Placental epithelial cell (primary cell): Measurements from ENCODE around the gene POGLUT2. TPM values are rescaled to one million over a fixed set of nuclear protein-coding genes. Genes with fewer than 3 reads are reported as not detected.

ENCODE experiments used
- total RNA-seq: library from RNA; depleted of rRNA; stranded (reverse); fragments of >200 nt; gene quantifications from 2 replicates; pipeline ENCODE4 v1.2.3, GENCODE V29; 2012

Gene POGLUT2
- total RNA-seq: 14.5 and 23.0 TPM in 2 replicates

DNA sequence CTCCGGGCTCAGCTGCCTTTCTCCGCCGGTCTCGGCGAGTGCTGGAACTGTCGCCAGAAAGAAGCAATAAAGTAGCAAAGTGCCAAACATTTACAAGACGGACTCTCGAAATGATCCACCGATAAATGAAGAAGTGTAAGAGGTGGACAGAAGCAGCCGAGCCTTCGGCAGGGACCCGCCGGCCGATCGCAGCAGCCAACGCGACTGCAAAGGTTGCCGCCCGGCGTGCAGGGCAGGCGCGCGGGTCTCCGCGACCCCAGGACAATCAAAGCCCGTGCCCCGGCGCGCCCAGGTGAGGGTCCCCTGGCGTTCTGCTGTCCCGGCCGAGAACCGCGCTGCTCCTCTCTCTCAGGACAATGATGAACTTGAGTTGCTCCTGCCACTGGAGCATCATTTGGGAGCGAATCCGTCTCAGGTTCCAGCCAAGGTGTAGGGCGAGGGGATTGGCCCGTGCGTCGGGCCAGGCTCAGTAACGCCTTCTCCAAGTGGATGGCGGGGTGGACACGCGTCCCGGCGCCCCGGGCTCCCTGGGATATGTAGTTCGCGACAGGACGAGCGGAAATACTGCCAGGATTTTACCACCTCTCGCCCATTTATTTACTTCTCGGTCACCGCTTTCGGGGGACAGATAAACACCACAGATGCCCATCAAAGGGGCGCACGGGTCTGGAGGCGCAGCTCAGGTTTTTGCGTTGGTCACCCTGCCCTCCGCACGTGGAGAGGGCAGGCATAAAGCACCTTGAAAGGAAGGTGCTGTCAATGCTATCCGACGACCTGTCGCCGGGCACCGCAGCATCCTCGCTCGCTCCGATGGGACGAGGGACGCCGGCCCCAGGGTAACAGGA is at the start of gene POGLUT2, which contains the start of gene BIVM:
POGLUT2 (minus strand) TSS at position 396 of the 845 bp plus-strand sequence; CDS start at position 90, 306 bp downstream.
BIVM (plus strand) TSS at position 539 of the 845 bp plus-strand sequence. CDS start 8,149 bp downstream, outside the sequence.

DNA sequence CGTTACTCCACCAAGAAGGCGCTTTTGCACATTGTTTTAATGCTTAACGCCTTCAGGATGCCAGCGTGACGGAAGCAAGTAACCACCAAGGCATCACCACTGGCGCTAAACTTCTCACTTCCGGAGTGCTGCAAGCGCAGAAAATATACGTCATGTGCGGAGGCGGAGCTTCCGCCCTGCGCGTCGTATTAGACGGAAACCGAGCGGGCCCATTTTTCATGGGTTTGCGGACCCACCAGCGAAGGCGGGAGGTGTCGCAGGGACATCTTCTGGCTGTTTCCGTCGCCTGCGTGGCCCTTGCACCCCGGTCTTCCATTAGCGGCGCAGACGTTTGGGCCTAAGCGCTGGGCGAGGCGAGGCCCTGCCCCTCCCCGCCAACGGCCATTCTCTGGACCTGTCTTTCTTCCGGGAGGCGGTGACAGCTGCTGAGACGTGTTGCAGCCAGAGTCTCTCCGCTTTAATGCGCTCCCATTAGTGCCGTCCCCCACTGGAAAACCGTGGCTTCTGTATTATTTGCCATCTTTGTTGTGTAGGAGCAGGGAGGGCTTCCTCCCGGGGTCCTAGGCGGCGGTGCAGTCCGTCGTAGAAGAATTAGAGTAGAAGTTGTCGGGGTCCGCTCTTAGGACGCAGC is 47.0 kb upstream of the POGLUT2 start, which contains the start of gene ERCC5:
ERCC5 (plus strand) TSS at position 403 of the 631 bp plus-strand sequence. CDS start 235 bp downstream, outside the sequence.

GRCh38 chr13:102773441-102774213 is 25.1 kb downstream of the POGLUT2 start, which contains the start of gene TEX30:
TSS of gene TEX30 (minus strand) at chr13:102773786. CDS start at chr13:102770026, 3,760 bp downstream.

Other genes starting within 250 kb of the POGLUT2 start
- gene TPP2, start 202.0 kb downstream of the POGLUT2 start, total RNA-seq: 32.2 and 46.7 TPM in 2 replicates
- 0.39 TPM in 1 of 2 replicates, not detected in the other for gene METTL21C, start 103.9 kb downstream of the POGLUT2 start, total RNA-seq
- 7.5 and 7.9 TPM in 2 replicates for gene TEX30, start 25.2 kb downstream of the POGLUT2 start, total RNA-seq
- 19.6 and 24.7 TPM in 2 replicates for gene BIVM, start 143 bp upstream of the POGLUT2 start, total RNA-seq
- 65.3 and 68.7 TPM in 2 replicates for gene ERCC5, start 47.1 kb upstream of the POGLUT2 start, total RNA-seq